GM23248 (cell line): ENCODE measurements around the gene RASA3. TPM values are rescaled to one million over a fixed set of nuclear protein-coding genes. Genes with fewer than 3 reads are reported as not detected.
A peak's percentile ranks its signal among the peaks of the same experiment; 100 is the strongest.

Experiments used
- DNase-seq: peaks from one replicate; pipeline ENCODE4 v3.0.0-alpha.2; 2015
- H2AFZ ChIP-seq: fragments of 200-600 bp; sonication (generic); 2 replicates; pipeline ENCODE4 v1.6.1; 2016; ENCODE audit warnings: antibody characterized with exemption
- H3F3A ChIP-seq: fragments of 200-600 bp; sonication (generic); 2 replicates; pipeline ENCODE4 v1.6.1; 2016; ENCODE audit warnings: mild to moderate bottlenecking, antibody characterized with exemption, mixed run types; ENCODE audit not compliant: insufficient read depth
- H3K27ac ChIP-seq: fragments of 200-600 bp; sonication (generic); 2 replicates; pipeline ENCODE4 v1.5.1; 2016; ENCODE audit warnings: mild to moderate bottlenecking
- H3K27me3 ChIP-seq: fragments of 200-600 bp; sonication (generic); replicated peaks from 2 replicates; pipeline ENCODE4 v1.6.1; 2016; ENCODE audit warnings: mild to moderate bottlenecking; ENCODE audit not compliant: insufficient read depth
- H3K36me3 ChIP-seq: fragments of 200-600 bp; sonication (generic); 2 replicates; pipeline ENCODE4 v1.6.1; 2016; ENCODE audit warnings: low read depth, mild to moderate bottlenecking
- H3K4me1 ChIP-seq: fragments of 200-600 bp; sonication (generic); 2 replicates; pipeline ENCODE4 v1.6.1; 2016; ENCODE audit warnings: mild to moderate bottlenecking; ENCODE audit not compliant: insufficient read depth
- H3K4me2 ChIP-seq: fragments of 200-600 bp; sonication (generic); one replicate; pipeline ENCODE4 v1.6.1; 2016; ENCODE audit warnings: mild to moderate bottlenecking; ENCODE audit not compliant: unreplicated experiment
- H3K4me3 ChIP-seq: fragments of 200-600 bp; sonication (generic); 2 replicates; pipeline ENCODE4 v1.5.1; 2016; ENCODE audit warnings: mild to moderate bottlenecking
- H3K79me2 ChIP-seq: fragments of 200-600 bp; sonication (generic); 2 replicates; pipeline ENCODE4 v1.6.1; 2016; ENCODE audit warnings: mild to moderate bottlenecking; ENCODE audit not compliant: insufficient read depth
- H3K9ac ChIP-seq: fragments of 200-600 bp; sonication (generic); 2 replicates; pipeline ENCODE4 v1.6.1; 2016; ENCODE audit warnings: mild to moderate bottlenecking
- H3K9me2 ChIP-seq: fragments of 200-600 bp; sonication (generic); 2 replicates; pipeline ENCODE4 v1.6.1; 2016; ENCODE audit warnings: mixed run types, mild to moderate bottlenecking, moderate library complexity; ENCODE audit not compliant: insufficient read depth
- H3K9me3 ChIP-seq: fragments of 200-600 bp; sonication (generic); one replicate; pipeline ENCODE4 v1.6.1; 2017; ENCODE audit warnings: low read depth
- H4K20me1 ChIP-seq: fragments of 200-600 bp; sonication (generic); 2 replicates; pipeline ENCODE4 v1.6.0; 2016; ENCODE audit not compliant: insufficient read depth
- EZH2 ChIP-seq: fragments of 200-600 bp; sonication (generic); IDR thresholded peaks from 2 replicates; pipeline ENCODE4 v1.6.1; 2018; ENCODE audit warnings: antibody characterized with exemption, mild to moderate bottlenecking; ENCODE audit not compliant: insufficient read depth, poor library complexity, severe bottlenecking
- EZH2phosphoT487 ChIP-seq: fragments of 200-600 bp; sonication (generic); IDR thresholded peaks from 2 replicates; pipeline ENCODE4 v1.6.1; 2018; ENCODE audit warnings: antibody characterized with exemption, moderate library complexity, mild to moderate bottlenecking, low read depth; ENCODE audit not compliant: insufficient read depth
- WGBS, 2 experiments: methylation state at CpG; one replicate each; pipeline ENCODE4 v1.1.6; 2015 to 2017; ENCODE audit warnings: low lambda C conversion rate in 2 of 2, low coverage in 1 of 2; ENCODE audit errors: missing lambda C conversion rate in 2 of 2; 5-methylcytosine and 5-hydroxymethylcytosine counted together
- in situ Hi-C: fragments of 300-500 bp; cut with MboI; formaldehyde crosslinking; loops from 2 replicates; pipeline ENCODE4 v1.15.0; 2020
- polyA plus RNA-seq: library from polyadenylated mRNA; unstranded; fragments of >200 nt; fragmentation: Nextera tagmentation; extraction: Ambion mirVana; gene quantifications from 2 replicates; pipeline ENCODE4 v1.2.1, GENCODE V29; 2016
- total RNA-seq: library from RNA; depleted of rRNA; stranded (reverse); fragments of >200 nt; shearing (Covaris generic); gene quantifications from 2 replicates; pipeline ENCODE4 v1.2.3, GENCODE V29; 2014

Gene RASA3
- total and polyA plus RNA-seq, 2 experiments from 2014 or later, result 34.3 to 36.7 TPM

- Histone ChIP-seq H3K36me3 (no peaks in the 10 kb centered on the region), H4K20me1 (no peaks in the 10 kb centered on the region), H3K4me2 (no peak overlapping the region), H3F3A (no peaks in the 10 kb centered on the region), H3K9ac (no peak overlapping the region), H2AFZ (no peak overlapping the region), H3K79me2 (peaks cover 94% of the 10 kb centered on the region), H3K27me3 (no peaks in the 10 kb centered on the region), H3K27ac (no peak overlapping the region), H3K4me1 (peaks cover 22% of the 10 kb centered on the region), H3K9me3 (no peaks in the 10 kb centered on the region), H3K9me2 (no peaks in the 10 kb centered on the region), H3K4me3 (no peak overlapping the region)
- TF ChIP-seq EZH2phosphoT487 (no peak), EZH2 (no peak)
- no peak for DNase-seq
- in situ Hi-C loops, result no loop called here
- 95 to 98% methylated on average over 14 of the region's 14 CpGs for WGBS, 2 experiments
Measured at GRCh38 chr13:114038900-114039299, 93.5 kb downstream of the RASA3 start.

- no peak overlapping the region for H3K9ac ChIP-seq
- H3F3A ChIP-seq, result no peaks in the 10 kb centered on the region
- H3K79me2 ChIP-seq, result peaks cover 96% of the 10 kb centered on the region
- H3K27me3 ChIP-seq, result no peaks in the 10 kb centered on the region
- no peak overlapping the region for H3K4me3 ChIP-seq
- no peak overlapping the region for H3K4me2 ChIP-seq
- H4K20me1 ChIP-seq, result no peaks in the 10 kb centered on the region
- H3K27ac ChIP-seq, result no peak overlapping the region
- peaks cover 22% of the 10 kb centered on the region for H3K4me1 ChIP-seq
- TF ChIP-seq EZH2 (no peak), EZH2phosphoT487 (no peak)
- H3K36me3 ChIP-seq, result no peaks in the 10 kb centered on the region
- no peak overlapping the region for H2AFZ ChIP-seq
- in situ Hi-C loops, result no loop called here
- DNase-seq, result peak; percentile 23
- 85 to 86% methylated on average over 19 of the region's 19 CpGs for WGBS, 2 experiments
- no peaks in the 10 kb centered on the region for H3K9me3 ChIP-seq
- no peaks in the 10 kb centered on the region for H3K9me2 ChIP-seq
Measured at GRCh38 chr13:114038211-114038613, 94.2 kb downstream of the RASA3 start.

- Histone ChIP-seq H3K27me3 (no peaks in the 10 kb centered on the region), H3K9me2 (no peaks in the 10 kb centered on the region), H3F3A (no peaks in the 10 kb centered on the region), H3K4me1 (peaks cover 22% of the 10 kb centered on the region), H3K9ac (no peak overlapping the region), H3K9me3 (no peaks in the 10 kb centered on the region), H3K4me2 (no peak overlapping the region), H4K20me1 (no peaks in the 10 kb centered on the region), H2AFZ (no peak overlapping the region), H3K4me3 (no peak overlapping the region), H3K27ac (no peak overlapping the region), H3K79me2 (peaks cover 91% of the 10 kb centered on the region), H3K36me3 (no peaks in the 10 kb centered on the region)
- no peak for DNase-seq
- in situ Hi-C loops, result no loop called here
- 94 to 95% methylated on average over 20 to 21 of the region's 21 CpGs for WGBS, 2 experiments
- TF ChIP-seq EZH2phosphoT487 (no peak), EZH2 (no peak)
Measured at GRCh38 chr13:114037674-114038073, 94.7 kb downstream of the RASA3 start.

GRCh38 chr13:114035583-114036531, 96.6 kb downstream of the RASA3 start:
- Histone ChIP-seq H3K4me3 (peak overlapping the region; percentile 4; the same call in 1 of the 2 replicates), H3K4me1 (peaks cover 31% of the 10 kb centered on the region), H3K9me3 (no peaks in the 10 kb centered on the region), H3K9me2 (no peaks in the 10 kb centered on the region), H3F3A (no peaks in the 10 kb centered on the region), H3K27me3 (no peaks in the 10 kb centered on the region), H3K79me2 (peaks cover 90% of the 10 kb centered on the region), H2AFZ (no peak overlapping the region), H3K4me2 (peak overlapping the region; percentile 66), H3K27ac (peak overlapping the region; percentile 30), H3K9ac (peak overlapping the region; percentile 41), H4K20me1 (no peaks in the 10 kb centered on the region), H3K36me3 (no peaks in the 10 kb centered on the region)
- peak; percentile 69 for DNase-seq
- 19 to 20% methylated on average over 40 of the region's 40 CpGs for WGBS, 2 experiments
- TF ChIP-seq EZH2 (no peak), EZH2phosphoT487 (no peak)
- in situ Hi-C loops, result no loop called here
